Gastrocnemius medialis (tissue), 4 donors: ENCODE measurements around the gene IL1F10. TPM values are rescaled to one million over a fixed set of nuclear protein-coding genes. Genes with fewer than 3 reads are reported as not detected.

Experiments
- ATAC-seq, 2 donors: fragments of 150-250 bp; one replicate each; pipeline ENCODE4 v1.9.1; 2016
- DNase-seq, 2 donors: peaks; one replicate each; pipeline ENCODE4 v3.0.0-alpha.2; 2019
- H3K27ac ChIP-seq, 4 donors: fragments of 200-600 bp; sonication (generic); 1 replicate in 1 of 4; 2 replicates in 3 of 4; pipeline ENCODE4 v1.5.1; 2016 to 2018; ENCODE audit warnings: mild to moderate bottlenecking in 2 of 4, moderate library complexity in 1 of 4
- H3K27me3 ChIP-seq, 3 donors: fragments of 200-600 bp; sonication (generic) in 2 of 3; 1 replicate in 1 of 3; 2 replicates in 2 of 3; pipeline versions ENCODE4 v1.5.1 to v1.6.0; 2016 to 2019; ENCODE audit warnings: mild to moderate bottlenecking in 1 of 3, moderate library complexity in 1 of 3
- H3K36me3 ChIP-seq, 2 donors: fragments of 200-600 bp; sonication (generic) in 1 of 2; one replicate each; pipeline ENCODE4 v1.5.1; 2017 to 2018
- H3K4me1 ChIP-seq, 2 donors: fragments of 200-600 bp; sonication (generic) in 1 of 2; one replicate each; pipeline ENCODE4 v1.5.1; 2016 to 2017; ENCODE audit warnings: mild to moderate bottlenecking in 2 of 2
- H3K4me3 ChIP-seq, 4 donors: fragments of 200-600 bp; sonication (generic) in 3 of 4; 1 replicate in 1 of 4; 2 replicates in 3 of 4; pipeline ENCODE4 v1.5.1; 2016 to 2019; ENCODE audit warnings: mild to moderate bottlenecking in 2 of 4
- H3K9me3 ChIP-seq, 3 donors: fragments of 200-600 bp; sonication (generic) in 2 of 3; 1 replicate in 1 of 3; 2 replicates in 2 of 3; pipeline ENCODE4 v1.5.1; 2016 to 2019
- POLR2A ChIP-seq, 2 donors: fragments of 450-650 bp; IDR thresholded peaks; one replicate each; pipeline ENCODE4 v1.6.1; 2017; ENCODE audit warnings: antibody characterized with exemption in 2 of 2, mild to moderate bottlenecking in 2 of 2, moderate library complexity in 2 of 2
- in situ Hi-C, 4 donors: fragments of 200-750 bp; cut with MboI; loops; one replicate each; pipeline versions ENCODE4 v1.15.0 to v1.8.0; 2017; ENCODE audit warnings: low sequenced_read_pairs in 4 of 4
- intact Hi-C: fragments of 100-400 bp; cut with DNase I; formaldehyde crosslinking; loops from one replicate; pipeline ENCODE4 v1.15.1; 2023; ENCODE audit warnings: low total_unique reads
- total RNA-seq, 4 donors: library from RNA; depleted of rRNA; stranded (reverse); fragments of >200 nt; gene quantifications; one replicate each; pipeline versions ENCODE4 v1.1.0 to v1.2.3, GENCODE V29; 2016
- TF ChIP-seq, protein P1 (sequence below), 5 experiments: fragments of 450-650 bp in 3 of 5; fragments of 200-600 bp in 2 of 5; sonication (generic) in 2 of 5; IDR thresholded peaks in 4 of 5; conservative IDR thresholded peaks in 1 of 5; 1 replicate in 4 of 5; 2 replicates in 1 of 5; pipeline ENCODE4 v1.5.1; 2016 to 2019; ENCODE audit warnings: antibody characterized with exemption in 5 of 5, mild to moderate bottlenecking in 3 of 5, moderate library complexity in 3 of 5

Gene IL1F10
- total RNA-seq, 4 donors from 2014 or later = not detected

DNA sequence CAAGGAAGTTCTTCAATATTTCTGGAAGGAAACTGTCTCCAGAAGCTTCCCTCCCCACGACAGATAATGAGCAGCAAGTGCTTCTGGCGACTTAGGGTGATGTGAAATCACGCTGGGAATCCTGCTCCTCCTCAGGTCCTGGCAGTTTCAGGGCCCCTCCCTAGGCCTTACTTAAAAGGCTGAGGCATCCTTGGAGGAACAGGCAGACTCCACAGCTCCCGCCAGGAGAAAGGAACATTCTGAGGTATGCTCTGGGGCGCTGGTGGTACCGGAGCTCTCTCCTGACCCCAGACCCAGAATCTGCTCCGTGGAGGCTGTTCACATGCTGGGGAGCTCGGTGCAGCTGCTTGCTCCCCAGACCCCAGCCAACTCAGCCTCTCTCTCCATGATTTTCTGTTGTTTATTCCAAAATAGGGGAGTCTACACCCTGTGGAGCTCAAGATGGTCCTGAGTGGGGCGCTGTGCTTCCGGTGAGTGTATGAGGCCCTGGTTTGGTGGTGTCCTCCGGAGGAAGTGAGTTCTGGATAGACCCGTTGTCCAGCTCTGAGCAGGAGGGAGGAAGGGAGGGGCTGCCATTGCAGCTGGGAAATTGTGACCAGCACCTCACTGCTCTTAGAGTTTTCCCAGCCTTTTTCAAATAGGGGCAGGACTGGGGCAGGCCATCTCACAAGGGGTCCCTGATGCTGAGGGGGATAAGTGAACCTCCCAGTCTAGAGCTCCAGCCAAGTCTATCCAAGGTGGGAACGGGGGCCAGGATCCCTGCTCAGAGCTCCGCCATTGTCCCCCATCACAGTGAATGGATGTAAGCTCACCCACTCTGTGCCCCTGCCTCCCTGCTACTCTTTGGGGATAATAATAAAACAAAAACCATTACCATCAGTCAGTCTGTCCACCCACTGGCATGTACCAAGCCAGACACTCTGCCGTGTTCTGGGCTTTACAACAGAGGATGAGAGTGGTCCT is 8.5 kb upstream of the IL1F10 start, which contains the start of gene IL36RN:
IL36RN (plus strand) TSS at position 201 of the 963 bp plus-strand sequence; CDS start at position 442, 241 bp downstream.
- ATAC-seq (no peak), DNase-seq (no peak)
- Histone ChIP-seq H3K9me3 (no peaks in the 10 kb centered on the region), H3K36me3 (no peaks in the 10 kb centered on the region), H3K27ac (no peak within 1 kb of the TSS), H3K4me1 (no peaks in the 10 kb centered on the region), H3K27me3 (no peaks in the 10 kb centered on the region), H3K4me3 (no peak within 1 kb of the TSS)
- in situ Hi-C loops = no loop called here
- no peak for TF ChIP-seq POLR2A (IDR thresholded peaks at IDR 0.05)
- TF ChIP-seq, protein P1, sequence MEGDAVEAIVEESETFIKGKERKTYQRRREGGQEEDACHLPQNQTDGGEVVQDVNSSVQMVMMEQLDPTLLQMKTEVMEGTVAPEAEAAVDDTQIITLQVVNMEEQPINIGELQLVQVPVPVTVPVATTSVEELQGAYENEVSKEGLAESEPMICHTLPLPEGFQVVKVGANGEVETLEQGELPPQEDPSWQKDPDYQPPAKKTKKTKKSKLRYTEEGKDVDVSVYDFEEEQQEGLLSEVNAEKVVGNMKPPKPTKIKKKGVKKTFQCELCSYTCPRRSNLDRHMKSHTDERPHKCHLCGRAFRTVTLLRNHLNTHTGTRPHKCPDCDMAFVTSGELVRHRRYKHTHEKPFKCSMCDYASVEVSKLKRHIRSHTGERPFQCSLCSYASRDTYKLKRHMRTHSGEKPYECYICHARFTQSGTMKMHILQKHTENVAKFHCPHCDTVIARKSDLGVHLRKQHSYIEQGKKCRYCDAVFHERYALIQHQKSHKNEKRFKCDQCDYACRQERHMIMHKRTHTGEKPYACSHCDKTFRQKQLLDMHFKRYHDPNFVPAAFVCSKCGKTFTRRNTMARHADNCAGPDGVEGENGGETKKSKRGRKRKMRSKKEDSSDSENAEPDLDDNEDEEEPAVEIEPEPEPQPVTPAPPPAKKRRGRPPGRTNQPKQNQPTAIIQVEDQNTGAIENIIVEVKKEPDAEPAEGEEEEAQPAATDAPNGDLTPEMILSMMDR (IDR thresholded peaks at IDR 0.05 in 4 of 5, conservative IDR thresholded peaks at IDR 0.05 in 1 of 5) = no peak
- intact Hi-C loops = no loop called here

- no peak for DNase-seq
- H3K9me3 ChIP-seq = no peaks in the 10 kb centered on the region
- no peak for TF ChIP-seq POLR2A (IDR thresholded peaks at IDR 0.05)
- TF ChIP-seq, protein P1 (IDR thresholded peaks at IDR 0.05 in 4 of 5, conservative IDR thresholded peaks at IDR 0.05 in 1 of 5) = no peak
- H3K36me3 ChIP-seq = no peaks in the 10 kb centered on the region
- intact Hi-C loops = no loop called here
- no peak overlapping the region for H3K4me3 ChIP-seq
- in situ Hi-C loops = no loop called here
- H3K4me1 ChIP-seq = no peaks in the 10 kb centered on the region
- H3K27me3 ChIP-seq = no peaks in the 10 kb centered on the region
- ATAC-seq = no peak
- no peak overlapping the region for H3K27ac ChIP-seq
Measured at GRCh38 chr2:113060396-113060795, 7.4 kb upstream of the IL1F10 start.

- no peaks in the 10 kb centered on the region for H3K36me3 ChIP-seq
- DNase-seq = no peak
- ATAC-seq = no peak
- H3K4me3 ChIP-seq = no peak overlapping the region
- no peaks in the 10 kb centered on the region for H3K4me1 ChIP-seq
- no peaks in the 10 kb centered on the region for H3K27me3 ChIP-seq
- no peaks in the 10 kb centered on the region for H3K9me3 ChIP-seq
- intact Hi-C loops = no loop called here
- TF ChIP-seq POLR2A (IDR thresholded peaks at IDR 0.05) = no peak
- TF ChIP-seq, protein P1 (IDR thresholded peaks at IDR 0.05 in 4 of 5, conservative IDR thresholded peaks at IDR 0.05 in 1 of 5) = no peak
- H3K27ac ChIP-seq = no peak overlapping the region
- in situ Hi-C loops = no loop called here
Measured at GRCh38 chr2:113060796-113061195, 7.0 kb upstream of the IL1F10 start.

DNA sequence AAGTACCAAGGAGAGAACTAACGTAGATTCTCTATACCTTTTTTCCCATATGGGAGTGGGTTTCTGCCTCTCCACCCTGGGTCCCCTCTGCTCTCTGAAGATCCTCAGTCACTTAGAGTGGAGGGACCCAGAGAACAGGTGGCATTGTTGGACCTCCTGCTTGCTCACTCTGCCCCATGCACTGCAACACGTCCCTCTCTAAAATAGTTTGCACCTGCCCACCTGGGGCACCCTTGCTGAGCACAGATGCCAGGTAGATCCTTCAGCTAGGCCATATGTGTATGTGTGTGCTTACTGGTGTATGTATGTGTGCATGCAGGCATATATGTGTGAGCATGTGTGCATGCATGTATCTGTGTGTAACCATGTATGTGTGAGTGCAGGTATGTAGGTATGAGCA is 6.5 kb upstream of the IL1F10 start:
- no peaks in the 10 kb centered on the region for H3K27me3 ChIP-seq
- no peak overlapping the region for H3K27ac ChIP-seq
- H3K36me3 ChIP-seq = no peaks in the 10 kb centered on the region
- in situ Hi-C loops (no loop called here), intact Hi-C loops (no loop called here)
- DNase-seq = no peak
- H3K4me1 ChIP-seq = no peaks in the 10 kb centered on the region
- no peak overlapping the region for H3K4me3 ChIP-seq
- TF ChIP-seq POLR2A (IDR thresholded peaks at IDR 0.05) = no peak
- TF ChIP-seq, protein P1 (IDR thresholded peaks at IDR 0.05 in 4 of 5, conservative IDR thresholded peaks at IDR 0.05 in 1 of 5) = no peak
- no peak for ATAC-seq
- no peaks in the 10 kb centered on the region for H3K9me3 ChIP-seq
